Renal cortex interstitium (tissue), 11 donors: ENCODE data around the gene OR51S1. TPM values are rescaled to one million over a fixed set of nuclear protein-coding genes. Genes with fewer than 3 reads are reported as not detected.
"Not testable (repeated sequence)": the region's sequence is repeated elsewhere in the genome, so short reads cannot be mapped to it uniquely, and the experiment has no call there.

ENCODE experiments used
- DNase-seq, 11 donors: peaks; one replicate each; pipeline ENCODE4 v3.0.0-alpha.2; 2013; ENCODE audit warnings: low read depth in 9 of 11, low spot score in 4 of 11; ENCODE audit errors: extremely low read depth in 1 of 11
- polyA plus RNA-seq, 3 donors: library from polyadenylated mRNA; unstranded; fragments of 120-200 nt; gene quantifications; one replicate each; pipeline ENCODE4 v1.2.1, GENCODE V29; 2013; ENCODE audit not compliant: insufficient read length in 3 of 3

The OR51S1 gene
- polyA plus RNA-seq, 3 donors, result not detected

- DNase-seq, result no peak
Measured at GRCh38 chr11:4825132-4825531, 23.9 kb downstream of the OR51S1 start.

- DNase-seq, result no peak
Measured at GRCh38 chr11:4821021-4821420, 28.0 kb downstream of the OR51S1 start, which contains the start of gene OR51F2. OR51F2 (plus strand) TSS chr11:4821321; CDS start chr11:4821422, 101 bp downstream.

- no peak for DNase-seq
Measured at GRCh38 chr11:4809246-4809645, 39.8 kb downstream of the OR51S1 start.

GRCh38 chr11:4808476-4808875, 40.5 kb downstream of the OR51S1 start:
- no peak for DNase-seq

- DNase-seq, result no peak
Measured at GRCh38 chr11:4804280-4804679, 44.7 kb downstream of the OR51S1 start, which contains the start of gene OR52R1. OR52R1 (minus strand) TSS chr11:4804380; CDS start chr11:4804380, 0 bp downstream.

- DNase-seq, result not testable (repeated sequence)
Measured at GRCh38 chr11:4801316-4801715, 47.7 kb downstream of the OR51S1 start.

- DNase-seq, result no peak
Measured at GRCh38 chr11:4798427-4799183, 50.4 kb downstream of the OR51S1 start.

Other genes starting within 250 kb of the OR51S1 start
- gene TRIM68, start 241.0 kb downstream of the OR51S1 start, polyA plus RNA-seq, result 10 to 100 TPM; 19.0 to 21.0 (median 19.6) TPM
- gene OR51D1, start 211.7 kb downstream of the OR51S1 start, polyA plus RNA-seq, result not detected
- 1 to 10 TPM; 1.4 to 1.8 (median 1.4) TPM for gene OR51E1, start 205.2 kb downstream of the OR51S1 start, polyA plus RNA-seq
- gene OR51E2, start 151.4 kb downstream of the OR51S1 start, polyA plus RNA-seq, result 1 to 10 TPM in 2 of 3 donors, under 1 TPM in 1; 0.91 to 1.3 (median 1.2) TPM
- under 1 TPM; 0.43 to 0.89 (median 0.80) TPM for gene MMP26, start 144.4 kb downstream of the OR51S1 start, polyA plus RNA-seq
- gene OR51F1, start 79.3 kb downstream of the OR51S1 start, polyA plus RNA-seq, result not detected
- gene OR52R1, start 44.8 kb downstream of the OR51S1 start, polyA plus RNA-seq, result not detected
- not detected for gene OR51F2, start 27.9 kb downstream of the OR51S1 start, polyA plus RNA-seq
- not detected for gene OR51T1, start 32.7 kb upstream of the OR51S1 start, polyA plus RNA-seq
- not detected for gene OR51A7, start 54.6 kb upstream of the OR51S1 start, polyA plus RNA-seq
- not detected for gene OR51G2, start 70.1 kb upstream of the OR51S1 start, polyA plus RNA-seq
- gene OR51G1, start 75.1 kb upstream of the OR51S1 start, polyA plus RNA-seq, result not detected
- gene OR51A4, start 98.4 kb upstream of the OR51S1 start, polyA plus RNA-seq, result under 1 TPM in 1 of 3 donors, not detected in 2; 0.05 TPM
- gene OR51A2, start 106.5 kb upstream of the OR51S1 start, polyA plus RNA-seq, result not detected
- gene OR51L1, start 145.6 kb upstream of the OR51S1 start, polyA plus RNA-seq, result under 1 TPM in 2 of 3 donors, not detected in 1; 0.06 to 0.11 TPM
- gene OR52J3, start 197.3 kb upstream of the OR51S1 start, polyA plus RNA-seq, result not detected
- gene OR52E2, start 210.4 kb upstream of the OR51S1 start, polyA plus RNA-seq, result not detected
- gene OR52E1, start 220.4 kb upstream of the OR51S1 start, polyA plus RNA-seq, result not detected